ENCODE data around the gene MYPN.
A peak's percentile ranks its signal among the peaks of the same experiment; 100 is the strongest.
"Not testable (repeated sequence)": the region's sequence is repeated elsewhere in the genome, so short reads cannot be mapped to it uniquely, and the experiment has no call there.

Gene MYPN

DNA sequence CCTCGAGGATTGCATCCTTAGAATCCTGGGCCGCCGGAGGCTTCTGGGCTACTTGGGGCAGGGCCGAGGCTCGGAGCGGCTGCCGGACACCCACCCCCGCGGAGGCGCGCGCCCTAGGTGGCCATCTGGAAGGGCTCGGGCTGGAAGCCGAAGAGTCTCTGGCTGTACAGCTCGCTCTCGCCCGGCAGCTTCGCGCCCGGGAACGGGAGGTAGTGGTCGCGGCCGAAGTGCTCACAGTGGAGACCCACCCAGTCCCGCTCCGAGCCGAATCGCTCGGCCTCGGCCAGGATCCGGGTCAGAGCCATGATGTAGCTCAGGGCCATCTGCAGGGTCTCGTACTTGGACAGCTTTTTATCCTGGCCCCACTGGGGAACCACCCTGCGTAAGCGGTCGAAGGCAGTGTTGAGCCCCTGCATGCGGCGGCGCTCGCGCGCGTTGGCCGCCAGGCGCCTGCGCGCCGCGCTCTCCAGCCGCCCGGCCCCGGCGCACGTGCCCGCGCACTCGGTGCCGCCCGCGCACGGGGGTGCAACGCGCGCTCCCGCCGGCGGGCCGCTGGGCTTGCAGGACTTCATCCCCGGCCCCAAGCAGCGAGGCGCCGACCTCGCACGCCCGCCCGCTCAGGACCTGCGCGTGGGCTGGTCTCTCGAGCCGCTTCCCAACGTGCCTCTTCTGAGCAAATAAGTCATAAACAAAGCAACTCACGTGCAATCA is 122.0 kb downstream of the MYPN start:
- peak; percentile 61 for DNase-seq (ENCODE audit: low spot score)

GRCh38 chr10:68231817-68232251 is 122.5 kb downstream of the MYPN start, which contains the start of gene ATOH7:
Gene ATOH7 (minus strand): TSS chr10:68232113. CDS start chr10:68231677, 436 bp downstream.
- no peak for DNase-seq (ENCODE audit: low spot score)

DNA sequence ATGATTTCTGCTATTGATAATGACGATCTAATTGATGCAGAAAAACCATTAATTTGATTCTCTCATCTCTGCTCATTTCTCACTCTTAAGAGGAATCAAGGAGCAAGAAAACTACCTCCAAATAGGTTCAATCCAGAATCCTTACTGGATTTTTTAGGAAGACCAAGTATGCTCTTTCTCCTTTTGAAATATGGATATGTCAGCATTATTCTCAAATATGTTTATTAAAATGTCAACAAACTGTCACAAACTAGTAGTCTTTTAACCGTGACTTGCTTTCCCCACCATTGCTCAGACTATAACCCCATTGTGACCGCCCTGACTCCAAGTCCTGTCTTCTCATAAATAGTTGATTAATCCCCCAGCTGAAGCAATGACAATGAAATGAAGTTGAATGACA is 123.8 kb downstream of the MYPN start:
- no peak for DNase-seq (ENCODE audit: low spot score)

GRCh38 chr10:68235111-68235510 is 125.8 kb downstream of the MYPN start:
- DNase-seq (ENCODE audit: low spot score): no peak

GRCh38 chr10:68235581-68235980 is 126.3 kb downstream of the MYPN start:
- DNase-seq (ENCODE audit: low spot score): no peak

DNA sequence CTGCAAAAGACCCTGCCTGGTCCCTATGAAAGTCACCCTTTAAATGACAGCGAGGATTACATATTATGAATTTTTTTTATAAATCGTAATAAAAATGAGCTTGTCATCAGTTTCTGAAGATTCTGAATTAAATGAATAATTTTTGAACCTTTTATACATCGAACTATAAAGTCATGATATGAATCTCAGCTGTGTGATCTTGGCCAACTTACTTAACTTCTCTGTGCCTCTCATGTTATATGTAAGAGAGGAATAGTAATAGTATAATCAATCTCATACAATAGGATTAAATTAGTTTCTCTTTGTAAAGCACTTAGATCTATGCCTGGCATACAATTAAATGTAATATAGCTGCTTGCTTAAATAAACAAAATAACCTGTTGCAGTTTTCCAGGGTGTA is 127.9 kb downstream of the MYPN start:
- no peak for DNase-seq (ENCODE audit: low spot score)

- no peak for DNase-seq (ENCODE audit: low spot score)
Observed at GRCh38 chr10:68238371-68238770, 129.1 kb downstream of the MYPN start.

- DNase-seq (ENCODE audit: low spot score): no peak
Observed at GRCh38 chr10:68239069-68239468, 129.8 kb downstream of the MYPN start.

DNA sequence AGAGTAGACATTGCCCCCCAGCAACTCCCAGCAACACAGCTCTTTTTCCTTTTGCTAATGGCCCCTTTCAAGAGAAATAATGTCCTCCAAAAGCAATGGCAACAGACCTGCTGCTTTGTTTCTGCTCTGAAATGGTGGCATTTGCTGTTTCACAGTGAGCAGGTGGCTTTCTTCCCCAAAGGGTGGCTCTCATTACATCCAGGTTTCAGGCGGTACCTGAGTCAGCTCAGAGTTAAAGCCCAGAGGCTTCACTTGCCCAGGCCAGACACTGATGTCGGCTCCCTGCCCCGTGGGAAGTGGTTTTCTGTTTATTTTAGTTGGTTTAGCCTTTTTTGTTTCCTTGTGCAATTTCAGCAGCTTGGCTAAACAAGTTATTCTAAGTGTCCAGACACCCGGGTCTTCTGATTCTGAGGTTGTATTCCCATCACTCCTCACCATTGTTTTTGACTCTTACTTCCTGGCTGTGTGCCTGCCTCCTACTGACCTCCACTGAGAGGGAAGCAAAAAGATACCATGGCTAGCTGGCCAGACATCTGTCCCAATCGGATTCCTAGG is 130.4 kb downstream of the MYPN start:
- no peak for DNase-seq (ENCODE audit: low spot score)

DNA sequence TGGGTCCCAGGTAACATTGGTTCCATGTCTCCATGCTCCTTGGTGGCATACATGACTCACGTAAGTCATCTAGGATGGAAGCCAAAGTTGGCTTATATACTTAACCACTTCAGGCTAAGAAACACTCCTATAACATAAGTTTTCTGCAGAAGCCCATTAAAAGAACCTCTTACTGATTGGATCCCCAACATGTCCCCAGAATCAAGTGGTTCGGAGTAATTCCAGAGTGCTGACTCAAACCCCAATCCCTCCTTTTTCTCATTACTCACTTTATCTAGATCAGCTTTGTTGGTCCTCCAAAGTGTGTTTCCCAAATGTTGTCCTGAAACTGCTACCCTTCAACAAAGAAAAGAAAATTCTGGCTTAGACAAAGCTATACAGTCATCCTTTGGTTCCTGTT is 132.8 kb downstream of the MYPN start:
- DNase-seq (ENCODE audit: low spot score): no peak

DNA sequence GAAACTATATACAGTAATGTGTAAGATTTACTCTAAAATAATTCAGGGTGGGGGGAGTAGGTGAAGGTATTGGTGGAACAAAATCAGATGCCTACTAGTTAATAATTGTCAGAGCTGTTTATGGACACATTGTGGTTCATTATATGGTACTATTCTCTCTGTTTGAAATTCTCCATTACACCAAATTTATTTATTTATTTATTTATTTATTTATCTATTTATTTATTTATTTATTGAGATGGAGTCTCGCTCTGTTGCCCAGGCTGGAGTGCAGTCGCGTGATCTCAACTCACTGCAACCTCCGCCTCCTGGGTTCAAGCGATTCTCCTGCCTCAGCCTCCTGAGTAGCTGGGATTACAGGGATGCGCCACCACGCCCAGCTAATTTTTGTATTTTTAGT is 137.1 kb downstream of the MYPN start:
- DNase-seq (ENCODE audit: low spot score): not testable (repeated sequence)

DNA sequence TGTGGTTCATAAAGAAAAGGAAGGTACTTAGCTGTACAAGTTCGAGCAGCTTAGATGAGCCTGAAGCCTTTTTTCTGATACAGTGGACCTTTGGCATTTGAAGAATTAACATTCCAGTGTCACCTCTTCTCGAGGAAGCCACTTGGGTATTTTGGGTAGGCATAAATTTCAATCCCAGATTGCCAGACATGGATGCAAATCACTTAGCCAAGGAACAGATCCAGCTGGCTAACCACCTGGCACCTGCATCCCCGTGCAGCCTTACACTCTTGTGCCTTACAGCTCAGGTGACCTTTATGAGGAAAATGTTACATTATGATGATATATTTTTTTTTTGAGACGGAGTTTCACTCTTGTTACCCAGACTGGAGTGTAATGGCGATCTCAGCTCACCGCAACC is 138.6 kb downstream of the MYPN start:
- DNase-seq (ENCODE audit: low spot score): no peak

DNA sequence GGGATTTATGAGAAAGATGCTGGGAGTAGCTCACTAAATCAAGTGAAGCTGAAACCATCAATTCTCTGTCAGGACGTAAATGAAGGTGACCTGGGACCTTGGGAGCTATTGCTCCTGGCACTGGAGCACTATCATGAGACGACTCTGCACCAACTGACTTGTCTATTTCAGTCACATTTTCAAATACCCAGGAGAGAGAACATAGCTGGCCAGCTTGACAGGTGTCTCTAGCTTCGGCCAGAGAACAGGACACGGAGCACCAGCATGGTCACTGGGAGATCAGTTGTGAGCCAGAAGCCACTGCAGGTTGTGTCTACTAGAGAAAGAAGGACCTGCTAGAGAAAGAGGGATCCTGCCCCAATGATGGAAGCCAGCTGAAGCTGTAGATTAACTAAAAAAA is 140.0 kb downstream of the MYPN start:
- DNase-seq (ENCODE audit: low spot score): no peak

- DNase-seq (ENCODE audit: low spot score): no peak
Observed at GRCh38 chr10:68251151-68251550, 141.9 kb downstream of the MYPN start.

- no peak for DNase-seq (ENCODE audit: low spot score)
Observed at GRCh38 chr10:68251625-68252495, 142.6 kb downstream of the MYPN start.

GRCh38 chr10:68253346-68253745 is 144.1 kb downstream of the MYPN start:
- DNase-seq (ENCODE audit: low spot score): no peak

GRCh38 chr10:68261132-68261856 is 152.0 kb downstream of the MYPN start:
- no peak for DNase-seq (ENCODE audit: low spot score)
